Activated naive CD4-positive, alpha-beta T cell treated with anti-CD3 and anti-CD28 coated beads for 36 hours (primary cell): ENCODE measurements around the gene MACROD2. TPM values are rescaled to one million over a fixed set of nuclear protein-coding genes. Genes with fewer than 3 reads are reported as not detected.

ENCODE experiments used
- CTCF ChIA-PET: fragments of 350-600 bp; sonication (Branson Sonifier 250); formaldehyde crosslinking; loops from one replicate; lab custom pipeline; 2021; ENCODE audit warnings: antibody characterized with exemption; lab: Charles Lee
- DNase-seq: peaks from one replicate; pipeline ENCODE4 v3.0.0-alpha.2; 2020
- H3K27ac Mint-ChIP-seq: one replicate; pipeline ENCODE4 v1.8.0; 2021; ENCODE audit warnings: mild to moderate bottlenecking, mixed read lengths
- H3K27me3 Mint-ChIP-seq: one replicate; pipeline ENCODE4 v1.8.0; 2021; ENCODE audit warnings: low read depth, mixed read lengths
- H3K36me3 Mint-ChIP-seq: one replicate; pipeline ENCODE4 v1.8.0; 2021; ENCODE audit warnings: low read depth, mixed read lengths
- H3K4me1 Mint-ChIP-seq: one replicate; pipeline ENCODE4 v1.8.0; 2021; ENCODE audit warnings: low read depth, mixed read lengths
- H3K4me3 Mint-ChIP-seq: one replicate; pipeline ENCODE4 v1.8.0; 2021; ENCODE audit warnings: mild to moderate bottlenecking, moderate library complexity, mixed read lengths
- H3K9me3 Mint-ChIP-seq: one replicate; pipeline ENCODE4 v1.8.0; 2021; ENCODE audit warnings: mixed read lengths
- intact Hi-C: fragments of 100-400 bp; cut with micrococcal nuclease; formaldehyde crosslinking; loops from one replicate; pipeline ENCODE4 v1.15.1; 2023
- total RNA-seq, 2 experiments: library from RNA; stranded (reverse); gene quantifications; one replicate each; pipeline ENCODE4 v1.2.3, GENCODE V29; 2021

The MACROD2 gene
- total RNA-seq, 2 experiments from 2014 or later: not detected

GRCh38 chr20:14580418-14581074 is 585.2 kb downstream of the MACROD2 start:
- Mint-ChIP-seq H3K27me3 (no peaks in the 10 kb centered on the region), H3K27ac (no peak overlapping the region), H3K4me3 (no peak overlapping the region), H3K4me1 (no peaks in the 10 kb centered on the region), H3K9me3 (peaks cover 7% of the 10 kb centered on the region), H3K36me3 (no peaks in the 10 kb centered on the region)
- CTCF ChIA-PET: no interaction called here
- DNase-seq: no peak
- intact Hi-C loops: no loop called here

GRCh38 chr20:14581731-14582130 is 586.4 kb downstream of the MACROD2 start:
- CTCF ChIA-PET: interaction anchor here (0.6 kb wide), 1 partner anchor 273 kb away, joined by 4 read pairs; no protein-coding TSS in a partner anchor
- H3K27me3 Mint-ChIP-seq: no peaks in the 10 kb centered on the region
- no peaks in the 10 kb centered on the region for H3K36me3 Mint-ChIP-seq
- H3K27ac Mint-ChIP-seq: no peak overlapping the region
- intact Hi-C loops: no loop called here
- DNase-seq: no peak
- H3K4me3 Mint-ChIP-seq: no peak overlapping the region
- peaks cover 11% of the 10 kb centered on the region for H3K9me3 Mint-ChIP-seq
- no peaks in the 10 kb centered on the region for H3K4me1 Mint-ChIP-seq

GRCh38 chr20:14582855-14583254 is 587.5 kb downstream of the MACROD2 start:
- Mint-ChIP-seq H3K4me3 (no peak overlapping the region), H3K36me3 (no peaks in the 10 kb centered on the region), H3K27ac (no peak overlapping the region), H3K27me3 (no peaks in the 10 kb centered on the region), H3K4me1 (no peaks in the 10 kb centered on the region), H3K9me3 (peaks cover 11% of the 10 kb centered on the region)
- DNase-seq: no peak
- CTCF ChIA-PET: no interaction called here
- intact Hi-C loops: no loop called here

GRCh38 chr20:14583413-14583812 is 588.1 kb downstream of the MACROD2 start:
- Mint-ChIP-seq H3K4me1 (no peaks in the 10 kb centered on the region), H3K9me3 (peaks cover 11% of the 10 kb centered on the region), H3K4me3 (no peak overlapping the region), H3K27ac (no peak overlapping the region), H3K36me3 (no peaks in the 10 kb centered on the region), H3K27me3 (no peaks in the 10 kb centered on the region)
- intact Hi-C loops: no loop called here
- DNase-seq: no peak
- CTCF ChIA-PET: no interaction called here

- Mint-ChIP-seq H3K27ac (no peak overlapping the region), H3K27me3 (no peaks in the 10 kb centered on the region), H3K36me3 (no peaks in the 10 kb centered on the region), H3K9me3 (peaks cover 6% of the 10 kb centered on the region), H3K4me1 (no peaks in the 10 kb centered on the region), H3K4me3 (no peak overlapping the region)
- DNase-seq: no peak
- intact Hi-C loops: no loop called here
- CTCF ChIA-PET: no interaction called here
These were observed 594.1 kb downstream of the MACROD2 start for GRCh38 chr20:14589383-14589782.

GRCh38 chr20:14595051-14595450 is 599.7 kb downstream of the MACROD2 start:
- no peak for DNase-seq
- no peak overlapping the region for H3K27ac Mint-ChIP-seq
- H3K27me3 Mint-ChIP-seq: no peaks in the 10 kb centered on the region
- no peak overlapping the region for H3K4me3 Mint-ChIP-seq
- no peaks in the 10 kb centered on the region for H3K36me3 Mint-ChIP-seq
- H3K4me1 Mint-ChIP-seq: no peaks in the 10 kb centered on the region
- H3K9me3 Mint-ChIP-seq: peaks cover 2% of the 10 kb centered on the region
- CTCF ChIA-PET: no interaction called here
- intact Hi-C loops: no loop called here

GRCh38 chr20:14597206-14597715 is 601.9 kb downstream of the MACROD2 start:
- Mint-ChIP-seq H3K27ac (no peak overlapping the region), H3K4me3 (no peak overlapping the region), H3K4me1 (no peaks in the 10 kb centered on the region), H3K27me3 (no peaks in the 10 kb centered on the region), H3K36me3 (no peaks in the 10 kb centered on the region), H3K9me3 (no peaks in the 10 kb centered on the region)
- intact Hi-C loops: no loop called here
- DNase-seq: no peak
- CTCF ChIA-PET: no interaction called here

GRCh38 chr20:14599613-14600012 is 604.3 kb downstream of the MACROD2 start:
- Mint-ChIP-seq H3K4me1 (no peaks in the 10 kb centered on the region), H3K36me3 (no peaks in the 10 kb centered on the region), H3K4me3 (no peak overlapping the region), H3K27ac (no peak overlapping the region), H3K9me3 (no peaks in the 10 kb centered on the region), H3K27me3 (no peaks in the 10 kb centered on the region)
- no peak for DNase-seq
- CTCF ChIA-PET: no interaction called here
- intact Hi-C loops: no loop called here

GRCh38 chr20:14600527-14600926 is 605.2 kb downstream of the MACROD2 start:
- Mint-ChIP-seq H3K27ac (no peak overlapping the region), H3K4me3 (no peak overlapping the region), H3K4me1 (no peaks in the 10 kb centered on the region), H3K9me3 (no peaks in the 10 kb centered on the region), H3K27me3 (no peaks in the 10 kb centered on the region), H3K36me3 (no peaks in the 10 kb centered on the region)
- CTCF ChIA-PET: no interaction called here
- no peak for DNase-seq
- intact Hi-C loops: no loop called here

- peaks cover 1% of the 10 kb centered on the region for H3K9me3 Mint-ChIP-seq
- H3K4me3 Mint-ChIP-seq: no peak overlapping the region
- no peak for DNase-seq
- H3K27ac Mint-ChIP-seq: no peak overlapping the region
- CTCF ChIA-PET: no interaction called here
- H3K36me3 Mint-ChIP-seq: no peaks in the 10 kb centered on the region
- no peaks in the 10 kb centered on the region for H3K4me1 Mint-ChIP-seq
- intact Hi-C loops: no loop called here
- H3K27me3 Mint-ChIP-seq: no peaks in the 10 kb centered on the region
These were observed 608.8 kb downstream of the MACROD2 start for GRCh38 chr20:14604143-14604542.

GRCh38 chr20:14609328-14610221 is 614.3 kb downstream of the MACROD2 start:
- no peaks in the 10 kb centered on the region for H3K27me3 Mint-ChIP-seq
- intact Hi-C loops: no loop called here
- H3K27ac Mint-ChIP-seq: no peak overlapping the region
- no peaks in the 10 kb centered on the region for H3K4me1 Mint-ChIP-seq
- CTCF ChIA-PET: no interaction called here
- no peaks in the 10 kb centered on the region for H3K36me3 Mint-ChIP-seq
- H3K4me3 Mint-ChIP-seq: no peak overlapping the region
- H3K9me3 Mint-ChIP-seq: peaks cover 2% of the 10 kb centered on the region
- DNase-seq: no peak

GRCh38 chr20:14611479-14611878 is 616.2 kb downstream of the MACROD2 start:
- H3K4me3 Mint-ChIP-seq: no peak overlapping the region
- H3K9me3 Mint-ChIP-seq: peaks cover 2% of the 10 kb centered on the region
- CTCF ChIA-PET: no interaction called here
- H3K36me3 Mint-ChIP-seq: no peaks in the 10 kb centered on the region
- DNase-seq: no peak
- H3K27me3 Mint-ChIP-seq: no peaks in the 10 kb centered on the region
- no peaks in the 10 kb centered on the region for H3K4me1 Mint-ChIP-seq
- intact Hi-C loops: no loop called here
- H3K27ac Mint-ChIP-seq: no peak overlapping the region

GRCh38 chr20:14612391-14612790 is 617.1 kb downstream of the MACROD2 start:
- Mint-ChIP-seq H3K27ac (no peak overlapping the region), H3K36me3 (no peaks in the 10 kb centered on the region), H3K9me3 (peaks cover 2% of the 10 kb centered on the region), H3K4me1 (no peaks in the 10 kb centered on the region), H3K27me3 (no peaks in the 10 kb centered on the region), H3K4me3 (no peak overlapping the region)
- DNase-seq: no peak
- intact Hi-C loops: no loop called here
- CTCF ChIA-PET: no interaction called here
